NCI-H1092 (cell line): ENCODE data around the gene USP38.
"Not testable (repeated sequence)": the region's sequence is repeated elsewhere in the genome, so short reads cannot be mapped to it uniquely, and the experiment has no call there.

Experiments
- DNase-seq: peaks from one replicate; lab custom pipeline; 2025; lab: John Stamatoyannopoulos, UW

USP38 gene

DNA sequence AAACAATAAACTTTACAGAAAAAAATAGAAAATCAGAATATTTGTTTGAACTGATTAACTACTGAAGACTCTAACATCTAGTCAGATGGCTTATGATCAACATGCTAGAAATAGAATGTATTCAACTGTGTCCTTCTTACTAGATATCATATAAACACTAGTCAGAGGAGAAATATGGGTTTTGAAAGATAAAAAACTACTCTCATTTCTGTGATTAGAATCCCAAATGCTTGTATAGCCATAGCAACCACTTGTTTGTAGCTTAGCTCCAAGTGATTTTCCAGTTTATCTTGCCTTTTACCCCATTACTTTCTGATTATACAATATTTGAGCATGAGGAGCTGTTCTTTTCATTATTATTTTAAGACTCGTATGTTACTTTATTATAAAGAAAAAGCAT is 31.2 kb downstream of the USP38 start:
- DNase-seq = no peak

DNA sequence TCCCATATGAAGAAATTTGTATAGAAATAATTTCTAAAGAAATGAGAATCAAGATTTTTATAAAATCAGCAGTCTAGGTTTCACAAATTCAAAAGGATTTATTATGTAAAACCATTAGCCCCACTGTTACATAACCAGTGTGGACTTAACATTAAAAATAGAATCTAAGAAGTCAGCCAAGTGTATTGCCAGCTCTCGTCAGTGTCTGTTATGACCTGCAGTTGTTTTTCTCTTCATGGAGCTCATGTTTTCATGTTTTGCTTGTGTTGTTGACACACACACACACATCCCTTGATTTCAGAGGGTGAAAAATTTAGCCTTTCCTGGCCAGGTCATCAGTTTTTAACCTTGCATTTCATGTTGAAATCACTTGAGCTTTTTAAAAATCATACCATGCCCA is 39.5 kb downstream of the USP38 start:
- DNase-seq = no peak

DNA sequence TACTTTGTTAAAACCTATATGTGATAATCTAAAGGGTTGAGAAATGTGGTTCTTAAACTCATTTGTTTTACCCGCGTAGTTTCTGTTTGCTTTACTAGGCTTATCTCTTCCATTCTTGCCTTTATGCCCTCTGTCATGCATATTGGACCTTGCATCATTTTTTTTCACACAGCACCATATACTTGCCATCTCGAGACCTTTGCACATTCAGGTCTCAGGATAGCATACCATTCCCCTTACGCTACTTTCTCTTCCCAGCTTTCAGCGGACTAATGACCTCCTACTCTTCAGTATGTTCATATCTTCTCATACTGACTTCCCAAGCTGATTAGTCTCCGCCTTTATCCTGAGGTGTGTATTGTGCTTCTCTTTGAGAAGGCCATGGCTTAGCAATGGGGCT is 40.5 kb downstream of the USP38 start:
- DNase-seq = no peak

DNA sequence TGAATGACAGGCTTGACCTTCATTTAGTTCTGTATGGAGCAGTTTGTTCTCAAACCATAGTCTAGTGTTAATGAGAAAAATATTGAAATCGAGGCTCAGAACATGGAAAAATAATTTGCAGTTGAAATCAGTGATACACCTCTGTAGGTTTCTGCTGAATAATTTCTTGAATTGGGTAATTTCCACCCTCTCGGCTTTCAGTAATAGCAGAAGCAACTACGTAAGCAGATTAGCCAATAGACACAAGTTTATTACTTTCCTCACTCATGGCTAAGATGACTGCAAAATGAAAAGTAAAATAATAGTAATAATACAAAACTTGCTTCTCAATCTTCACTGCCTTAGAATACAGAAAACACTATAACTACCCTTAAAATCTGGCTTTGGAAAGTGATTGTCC is 46.0 kb downstream of the USP38 start:
- no peak for DNase-seq

DNA sequence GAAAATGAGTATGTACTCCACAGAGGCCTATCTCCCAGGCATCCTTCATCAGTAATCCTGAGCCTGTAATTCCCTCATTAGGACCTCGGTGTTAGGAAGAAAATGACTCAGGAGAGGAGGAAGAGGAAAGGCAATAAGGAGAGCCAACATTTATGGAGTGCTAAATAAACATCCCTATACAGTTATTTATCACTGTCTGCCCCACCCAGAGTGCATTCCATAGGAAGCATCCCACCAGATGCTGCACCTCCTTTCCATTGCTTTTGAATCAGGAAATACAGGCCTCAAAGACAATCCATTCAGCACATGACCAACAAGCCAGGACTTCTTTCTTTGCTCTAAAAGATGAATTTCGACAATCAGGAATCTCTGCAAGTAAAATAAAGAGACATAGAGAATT is 47.6 kb downstream of the USP38 start:
- DNase-seq = no peak

DNA sequence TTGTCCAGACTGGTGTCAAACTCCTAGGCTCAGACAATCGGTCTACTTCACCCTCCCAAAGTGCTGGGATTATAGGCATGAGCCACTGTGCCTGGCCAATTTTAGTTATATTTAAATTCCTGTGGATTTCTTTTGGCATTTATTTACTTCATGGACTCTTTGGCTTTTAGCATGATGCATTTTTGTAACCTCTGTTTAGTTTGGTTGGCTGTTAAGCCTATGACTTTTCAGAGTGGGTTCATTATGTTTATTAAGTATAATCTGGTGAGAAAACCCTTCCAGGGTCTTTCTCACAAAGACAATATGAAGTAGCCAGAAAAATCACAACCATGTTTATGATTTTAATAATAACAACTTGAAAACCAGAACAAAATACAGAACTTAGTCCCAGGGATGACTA is 49.4 kb downstream of the USP38 start:
- DNase-seq = no peak

DNA sequence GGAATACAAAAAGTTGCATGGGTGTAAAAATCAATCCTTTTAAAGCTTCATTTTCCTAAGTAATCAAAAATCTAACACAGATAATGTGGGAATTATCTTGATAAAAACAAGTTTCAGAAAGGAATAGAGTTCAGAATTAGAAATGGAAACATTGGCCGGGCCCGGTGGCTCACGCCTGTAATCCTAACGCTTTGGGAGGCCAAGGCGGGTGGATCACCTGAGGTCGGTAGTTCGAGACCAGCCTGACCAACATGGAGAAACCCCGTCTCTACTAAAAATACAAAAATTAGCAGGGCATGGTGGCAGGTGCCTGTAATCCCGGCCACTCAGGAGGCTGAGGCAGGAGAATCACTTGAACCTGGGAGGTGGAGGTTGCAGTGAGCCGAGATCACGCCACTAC is 52.5 kb downstream of the USP38 start:
- DNase-seq = not testable (repeated sequence)

DNA sequence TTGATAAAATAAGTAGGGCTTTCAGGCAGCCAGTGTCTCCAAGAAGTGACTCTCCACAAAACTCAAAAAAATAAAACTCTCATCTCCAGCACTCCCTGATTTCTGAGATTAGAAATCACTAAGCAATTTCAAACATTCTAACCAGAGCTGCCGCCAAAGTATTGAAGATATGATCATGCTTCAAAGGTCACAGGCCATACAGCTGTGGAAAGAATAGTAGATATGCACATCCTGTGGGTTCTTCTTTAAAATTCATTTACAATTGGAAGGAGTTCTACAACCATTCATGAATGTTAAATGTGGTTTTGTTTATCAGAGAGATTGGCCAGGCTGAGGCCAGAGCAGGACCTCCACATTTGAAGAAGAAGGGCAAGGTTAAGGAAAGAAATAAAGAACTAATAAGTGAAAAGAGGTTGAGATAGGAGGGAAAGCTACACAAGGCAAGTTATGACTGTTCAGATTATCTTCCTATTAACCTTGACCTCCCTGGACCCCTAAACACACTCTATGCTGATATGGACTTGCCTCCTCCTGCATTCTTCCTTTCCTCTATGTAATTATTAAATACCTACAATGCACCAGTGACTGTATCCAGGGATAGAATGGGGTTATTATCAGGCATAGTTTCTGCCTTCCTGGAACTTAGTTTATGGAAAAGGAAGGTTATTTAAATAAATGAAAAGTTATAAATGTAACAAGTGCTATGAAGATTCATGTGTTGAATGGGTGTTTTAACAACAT is 56.4 kb downstream of the USP38 start:
- DNase-seq = no peak

DNA sequence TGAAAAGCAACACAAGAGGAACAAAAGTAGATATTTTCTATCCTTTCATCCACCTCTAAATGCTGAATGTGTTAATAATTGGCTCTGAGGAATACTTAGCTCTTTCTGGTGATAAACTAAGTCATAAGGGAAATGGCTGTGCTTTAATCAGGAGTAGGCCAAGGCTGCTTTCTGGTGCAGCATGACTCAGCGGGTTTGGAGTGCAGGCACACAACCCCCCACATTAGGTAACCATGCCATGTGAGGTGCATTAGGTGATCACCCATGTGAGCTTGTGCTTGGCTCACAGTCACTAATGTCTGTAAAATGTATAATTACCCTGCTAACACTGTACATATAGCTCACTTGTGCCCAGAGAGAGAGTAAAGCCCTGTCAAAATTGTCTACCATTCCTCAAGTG is 57.2 kb downstream of the USP38 start:
- no peak for DNase-seq

DNA sequence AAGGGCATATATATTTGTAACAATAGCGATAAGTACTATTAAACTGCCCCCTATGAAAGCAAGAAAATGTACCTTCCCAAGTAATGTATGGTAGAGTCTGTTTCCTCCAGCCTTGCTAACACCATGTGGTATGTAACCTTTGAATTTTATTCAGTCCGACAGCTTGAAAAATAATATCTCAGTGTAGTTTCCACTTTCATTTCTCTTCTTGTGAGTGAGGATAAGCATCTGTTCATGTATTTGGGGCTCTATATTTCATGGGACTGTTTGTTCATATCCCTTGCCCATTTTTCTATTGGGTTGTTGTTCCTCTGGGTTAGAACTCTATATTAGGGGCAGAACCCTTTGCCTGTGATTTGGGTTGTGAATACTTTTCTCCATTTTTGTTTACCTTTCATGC is 58.3 kb downstream of the USP38 start:
- no peak for DNase-seq

DNA sequence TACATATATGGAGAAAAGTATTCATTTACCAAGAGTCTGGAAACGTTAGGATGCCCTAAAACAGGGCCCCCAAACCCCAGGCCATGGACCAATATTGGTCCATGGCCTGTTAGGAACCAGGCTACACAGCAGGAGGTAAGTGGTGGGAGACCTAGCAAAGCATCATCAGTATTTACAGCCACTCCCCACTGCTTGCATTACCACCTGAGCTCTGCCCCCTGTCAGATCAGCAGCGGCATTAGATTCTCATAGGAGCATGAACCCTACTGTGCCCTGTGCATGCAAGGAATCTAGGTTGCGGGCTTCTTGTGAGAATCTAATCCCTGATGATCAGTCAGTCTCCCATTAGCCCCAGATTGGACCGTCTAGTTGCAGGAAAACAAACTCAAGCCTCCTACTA is 62.3 kb downstream of the USP38 start:
- DNase-seq = no peak

DNA sequence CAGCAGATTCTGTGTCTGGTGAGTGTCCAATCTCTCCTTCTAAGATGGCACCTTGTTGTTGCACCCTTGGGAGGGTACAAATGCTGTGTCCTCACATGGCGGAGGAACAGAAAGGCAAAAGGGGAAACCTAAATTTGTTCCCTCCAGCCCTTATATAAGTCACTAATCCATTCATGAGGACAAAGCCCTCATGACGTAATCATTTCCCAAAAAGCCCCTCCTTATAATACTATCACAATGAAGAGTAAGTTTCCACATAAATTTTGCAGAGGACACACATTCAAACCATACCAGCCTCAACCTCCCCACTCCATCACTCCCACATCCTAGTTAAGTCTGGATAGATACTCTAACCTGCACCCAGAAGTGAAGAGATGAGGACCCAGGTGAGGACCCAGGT is 63.1 kb downstream of the USP38 start:
- DNase-seq = no peak

DNA sequence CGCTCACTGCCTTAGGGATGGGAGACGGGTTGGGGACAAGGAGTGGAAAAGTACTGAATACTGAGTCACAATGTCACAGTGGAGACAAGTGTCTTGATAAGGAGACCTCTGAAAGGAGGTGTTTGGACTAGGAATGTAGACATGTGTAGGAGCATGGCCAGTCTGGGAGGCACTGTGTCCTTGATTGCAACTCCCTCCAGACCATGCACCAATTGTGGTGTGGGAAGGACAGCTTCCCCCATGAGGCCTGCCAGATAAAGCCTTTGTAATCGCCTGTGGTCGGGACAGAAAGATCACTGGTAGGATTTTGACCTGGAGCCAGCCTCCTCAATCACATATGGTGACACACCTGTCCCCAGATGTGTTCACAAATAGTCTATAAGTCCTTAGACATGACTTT is 64.1 kb downstream of the USP38 start:
- DNase-seq = no peak

DNA sequence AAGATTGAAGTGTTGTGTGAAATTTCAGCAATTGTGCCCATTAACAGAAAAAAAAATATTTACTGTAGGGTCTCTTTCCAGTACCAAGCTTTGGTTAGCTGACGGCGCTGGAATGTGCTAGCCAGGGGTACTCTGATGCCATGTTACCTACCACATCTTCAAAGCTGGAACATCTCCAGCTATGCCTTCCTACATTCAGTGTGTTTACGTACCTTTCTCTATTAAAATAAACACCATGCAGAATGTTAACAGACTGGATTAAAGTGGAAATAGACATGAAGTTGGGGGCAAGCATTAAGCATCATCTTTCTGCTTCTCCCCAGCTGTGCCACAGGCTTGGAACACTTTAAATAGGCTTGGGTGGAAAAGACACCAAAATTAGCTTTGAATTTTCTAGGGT is 65.9 kb downstream of the USP38 start:
- no peak for DNase-seq

DNA sequence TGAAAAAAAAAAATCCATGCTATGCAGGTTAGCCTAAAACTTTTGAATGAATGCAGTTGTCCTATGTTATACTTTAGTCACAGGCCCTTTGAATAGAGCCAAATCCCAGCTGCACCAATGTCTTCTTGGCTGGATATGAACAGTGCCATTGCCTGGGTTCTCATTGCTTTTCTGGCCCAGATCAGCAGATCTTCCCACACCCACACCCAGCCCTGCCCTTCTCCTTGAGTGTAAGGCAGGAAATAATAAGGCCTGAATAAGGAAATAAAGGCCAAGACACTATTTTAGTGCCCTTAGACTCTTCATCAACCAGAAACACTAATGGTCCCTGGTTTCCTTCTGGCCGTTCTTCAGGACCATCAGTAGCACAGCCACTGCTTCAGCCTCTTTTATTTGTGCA is 66.6 kb downstream of the USP38 start:
- DNase-seq = no peak

DNA sequence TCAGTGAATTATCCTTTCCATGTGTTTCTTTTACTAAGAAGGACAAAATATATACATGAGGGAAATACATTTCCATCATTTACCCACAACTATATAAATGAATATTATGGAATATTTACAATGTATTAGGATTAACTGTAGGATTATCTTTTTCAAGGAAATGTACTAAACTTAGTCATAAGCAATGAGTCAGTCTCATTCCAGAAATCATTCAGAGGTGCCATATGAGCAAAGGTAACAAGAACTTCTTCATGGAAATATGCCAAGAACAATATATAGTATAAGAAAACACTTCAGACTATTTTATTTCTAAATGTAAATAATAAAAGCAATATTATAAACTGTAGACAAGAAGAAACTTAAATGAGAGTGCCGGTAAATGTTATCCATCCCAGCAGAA is 67.1 kb downstream of the USP38 start:
- no peak for DNase-seq

DNA sequence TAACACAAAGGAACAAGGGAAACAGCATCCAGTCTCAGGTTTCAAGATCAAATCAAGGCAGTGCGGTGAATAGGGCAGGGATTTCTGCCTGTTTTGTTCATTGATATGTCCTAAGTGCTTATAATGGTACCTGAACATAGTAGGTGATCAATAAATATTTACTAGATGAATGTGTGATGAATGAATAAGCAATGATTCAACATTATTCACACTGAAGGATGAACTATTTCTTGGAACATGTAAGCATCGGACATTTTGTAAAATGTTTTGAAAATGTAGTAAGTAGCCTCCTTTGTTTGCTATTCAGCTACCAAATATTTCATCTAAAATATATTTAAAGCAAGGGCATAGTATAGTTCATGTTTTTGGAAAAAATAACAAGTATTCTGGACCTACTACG is 67.8 kb downstream of the USP38 start:
- no peak for DNase-seq

DNA sequence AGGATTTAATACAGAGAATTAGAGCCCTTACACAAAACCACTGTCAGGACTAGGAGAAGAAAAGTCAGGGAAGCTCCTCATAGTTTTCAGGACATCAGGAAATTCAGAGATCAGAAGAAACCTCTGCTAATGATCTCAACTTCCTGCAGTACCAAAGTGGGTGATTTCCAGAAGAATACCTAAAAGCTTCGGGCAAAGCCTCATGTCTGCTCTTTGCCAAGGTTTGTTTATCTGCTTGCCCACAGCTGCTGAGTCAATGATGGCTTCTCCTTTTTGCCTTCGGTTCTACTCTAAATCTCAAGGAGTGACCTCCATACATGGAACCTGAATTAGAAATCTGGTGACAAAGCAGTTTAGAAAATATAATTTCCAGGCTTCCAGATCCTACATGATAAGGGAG is 68.4 kb downstream of the USP38 start:
- no peak for DNase-seq

DNA sequence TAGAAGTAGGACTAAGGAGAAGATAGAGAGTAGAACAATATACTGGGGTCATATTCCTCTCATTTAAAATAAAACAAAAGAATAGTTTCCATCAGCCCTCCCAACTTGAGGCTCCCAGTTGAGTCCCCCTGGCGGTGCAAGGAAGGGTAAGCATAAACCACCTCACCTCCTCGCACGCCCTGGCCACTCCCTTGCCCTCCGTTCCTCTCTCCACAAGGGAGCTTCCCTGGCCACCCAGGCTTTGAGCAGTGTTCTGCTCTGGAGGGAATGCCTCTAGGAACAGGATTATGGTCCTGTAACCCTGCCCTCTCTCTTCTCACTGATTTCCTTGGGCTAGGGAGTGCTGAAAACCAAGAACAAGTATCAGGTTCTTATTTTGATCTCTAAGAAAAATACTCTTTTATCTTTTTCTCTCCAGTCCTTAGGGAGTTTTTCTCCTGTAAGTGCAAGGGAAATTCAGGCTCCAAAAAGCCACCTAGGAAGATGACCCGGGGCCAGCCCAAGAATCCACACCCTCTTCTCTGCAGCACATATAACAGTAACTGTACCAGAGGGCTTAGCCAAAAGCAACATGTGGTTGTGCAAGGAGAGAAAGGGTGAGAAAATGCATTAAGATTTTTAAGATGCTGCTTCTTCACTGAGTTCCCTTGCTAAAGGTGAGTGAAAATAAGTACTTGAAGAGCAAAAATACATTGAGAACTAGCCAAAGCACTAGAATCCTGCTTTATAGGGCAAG is 69.9 kb downstream of the USP38 start:
- DNase-seq = no peak

DNA sequence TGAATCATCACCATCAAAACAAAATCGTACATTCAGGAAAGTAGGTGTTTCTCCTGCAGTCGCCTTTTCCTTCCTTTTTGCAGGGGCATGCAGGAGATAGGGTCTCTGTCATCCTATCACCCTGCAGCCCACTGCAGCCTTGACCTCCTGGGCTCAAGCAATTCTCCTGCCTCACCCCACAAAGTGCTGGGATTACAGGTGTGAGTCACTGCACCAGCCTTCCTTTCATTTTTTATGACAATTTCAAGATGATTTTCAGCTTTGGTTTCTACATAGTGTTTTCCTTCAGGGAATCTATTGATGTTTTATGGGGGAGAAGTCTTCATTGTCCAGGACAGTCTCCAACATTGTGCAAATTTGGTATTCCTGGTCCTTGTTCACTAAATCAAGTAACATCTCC is 71.7 kb downstream of the USP38 start:
- no peak for DNase-seq

DNA sequence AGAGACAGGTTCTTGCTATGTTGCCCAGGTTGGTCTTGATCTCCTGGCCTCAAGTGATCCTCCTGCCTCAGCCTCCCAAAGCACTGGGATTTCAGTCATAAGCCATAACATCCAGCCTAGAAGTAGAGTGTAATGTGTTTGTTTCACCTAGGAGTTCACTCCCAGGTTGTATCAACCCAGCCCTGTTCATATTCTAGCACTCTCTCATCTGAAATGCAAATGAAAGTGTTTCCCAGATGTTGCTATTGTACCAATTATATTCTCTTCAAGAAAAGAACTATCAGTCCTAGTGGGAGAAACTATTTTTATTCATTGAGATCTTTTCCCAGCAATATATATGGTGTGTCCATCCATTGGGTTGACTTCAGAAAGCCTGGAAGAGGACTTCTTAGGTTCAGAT is 72.6 kb downstream of the USP38 start:
- DNase-seq = no peak

DNA sequence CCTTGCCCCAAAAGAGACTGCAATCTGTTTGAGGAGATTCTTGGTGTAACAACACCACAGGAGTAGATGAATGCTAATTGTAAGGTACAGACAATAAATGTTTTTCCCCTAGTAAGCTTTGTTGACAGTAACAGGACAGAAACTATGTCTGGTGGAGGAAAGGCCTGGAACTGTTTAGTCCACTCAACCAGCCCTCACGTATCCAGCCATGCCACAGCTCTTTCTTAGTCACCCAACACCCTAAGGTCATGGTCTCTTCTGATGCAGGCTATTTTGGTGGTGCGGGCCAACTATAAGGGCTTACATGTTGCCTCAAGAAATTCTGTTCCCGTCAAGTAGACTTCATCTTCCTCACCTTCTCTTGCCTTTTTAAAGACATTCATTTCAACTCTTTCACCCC is 76.0 kb downstream of the USP38 start:
- DNase-seq = no peak

DNA sequence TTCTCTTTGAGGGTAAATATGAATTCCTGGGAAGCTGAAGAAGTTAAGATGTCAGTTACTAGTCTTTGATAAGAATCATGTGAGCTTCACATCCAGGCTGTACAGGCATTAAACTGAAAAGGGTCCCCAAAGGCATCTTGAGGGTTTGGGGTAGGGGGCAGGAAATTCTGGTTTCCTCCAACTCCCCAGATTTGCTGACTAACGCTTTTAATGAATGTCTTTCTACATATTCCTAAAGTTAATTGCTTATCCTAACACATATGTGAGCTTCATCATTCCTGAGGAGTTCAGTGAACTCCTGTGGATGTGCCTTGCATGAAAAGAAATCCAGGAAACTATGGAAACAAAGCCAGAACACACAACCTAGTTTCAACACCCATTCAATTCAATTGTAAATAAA is 78.1 kb downstream of the USP38 start:
- DNase-seq = no peak

DNA sequence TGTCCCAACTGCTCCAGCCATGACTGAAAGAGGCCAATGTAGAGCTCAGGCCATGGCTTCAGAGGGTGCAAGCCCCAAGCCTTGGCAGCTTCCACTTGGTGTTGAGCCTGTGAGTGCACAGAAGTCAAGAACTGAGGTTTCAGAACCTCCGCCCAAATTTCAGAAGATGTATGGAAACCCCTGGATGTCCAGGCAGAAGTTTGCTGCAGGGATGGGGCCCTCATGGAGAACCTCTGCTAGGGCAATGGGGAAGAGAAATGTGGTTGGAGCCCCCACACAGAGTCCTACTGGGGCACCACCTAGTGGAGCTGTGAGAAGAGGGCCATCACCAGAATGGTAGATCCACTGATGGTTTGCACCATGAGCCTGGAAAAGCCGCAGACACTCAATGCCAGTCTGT is 83.0 kb downstream of the USP38 start:
- DNase-seq = not testable (repeated sequence)
